Transverse colon (tissue), 4 donors: Measurements from ENCODE around the gene ARID3B.

Experiments
- CTCF ChIP-seq, 5 experiments: fragments of 200-600 bp in 3 of 5; fragments of 450-650 bp in 2 of 5; sonication (generic) in 3 of 5; IDR thresholded peaks; 1 replicate in 2 of 5; 2 replicates in 3 of 5; pipeline ENCODE4 v1.5.1; 2016 to 2017; ENCODE audit warnings: antibody characterized with exemption in 5 of 5, inconsistent platforms in 3 of 5, mild to moderate bottlenecking in 2 of 5, moderate library complexity in 1 of 5
- EP300 ChIP-seq: sonication (generic); formaldehyde crosslinking; IDR thresholded peaks from one replicate; pipeline ENCODE4 v1.6.1; 2017; ENCODE audit warnings: antibody characterized with exemption, low read depth
- POLR2A ChIP-seq: fragments of 450-650 bp; IDR thresholded peaks from one replicate; pipeline ENCODE4 v1.6.1; 2016; ENCODE audit warnings: antibody characterized with exemption, mild to moderate bottlenecking, moderate library complexity
- POLR2AphosphoS5 ChIP-seq, 3 donors: sonication (generic); formaldehyde crosslinking; IDR thresholded peaks; one replicate each; pipeline ENCODE4 v1.6.1; 2016; ENCODE audit warnings: antibody characterized with exemption in 3 of 3

DNA sequence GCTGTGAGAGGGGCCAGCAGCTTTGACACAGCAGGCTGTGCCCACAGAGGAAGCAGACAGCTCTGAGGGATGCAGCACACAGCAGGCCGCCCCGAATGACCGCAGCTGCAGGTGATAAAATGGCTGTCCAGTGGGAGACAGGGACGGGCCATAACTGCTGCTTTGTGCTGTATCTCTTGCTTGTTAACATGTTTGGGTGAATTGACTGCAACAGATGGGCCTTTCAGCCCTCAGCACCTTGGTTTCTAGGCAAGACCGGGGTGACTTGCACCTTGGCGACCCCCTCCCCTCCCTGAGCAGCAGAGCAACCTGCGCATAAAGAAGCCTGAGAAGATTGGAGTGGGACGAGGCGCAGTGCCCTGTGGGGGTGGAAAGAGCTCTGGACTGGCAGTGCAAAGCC, 38.0 kb downstream of the ARID3B start:
- TF ChIP-seq CTCF (IDR thresholded peaks at IDR 0.05) (no peak), POLR2A (no peak), POLR2AphosphoS5 (IDR thresholded peaks at IDR 0.05) (no peak), EP300 (no peak)
